GM19035 (cell line): Measurements from ENCODE around the gene APOLD1.
A peak's percentile ranks its signal among the peaks of the same experiment; 100 is the strongest.
"Not testable (repeated sequence)": the region's sequence is repeated elsewhere in the genome, so short reads cannot be mapped to it uniquely, and the experiment has no call there.

Source experiments
- ATAC-seq: cut with Tn5 transposase; IDR thresholded peaks from one replicate; pipeline ENCODE4 v1.9.1; 2021; ENCODE audit not compliant: unreplicated experiment

APOLD1 gene

GRCh38 chr12:12786351-12786705 lies 869 bp downstream of the APOLD1 start:
- ATAC-seq = peak; percentile 3

GRCh38 chr12:12786706-12787601 lies 1.5 kb downstream of the APOLD1 start:
- peak; percentile 85 for ATAC-seq

DNA sequence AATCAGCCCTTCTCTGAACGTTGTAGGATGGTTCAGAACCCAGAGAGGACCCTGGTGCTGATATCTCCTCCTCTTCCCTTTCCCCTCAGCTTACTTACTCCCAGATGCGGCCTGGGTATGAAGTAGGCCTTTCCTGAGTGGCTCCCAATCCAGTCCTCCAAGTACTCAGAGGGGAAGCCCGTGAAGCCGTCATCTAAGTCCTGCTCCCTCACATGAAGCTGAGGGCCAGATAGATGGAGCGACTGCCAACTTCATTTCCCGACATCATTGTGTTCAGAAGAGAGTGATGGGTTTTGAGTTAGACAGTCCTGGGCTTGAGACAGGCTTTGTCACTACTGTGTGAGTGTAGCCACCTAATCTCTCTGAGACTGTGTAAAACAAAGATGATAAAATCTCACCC lies 2.7 kb downstream of the APOLD1 start:
- ATAC-seq = no peak

DNA sequence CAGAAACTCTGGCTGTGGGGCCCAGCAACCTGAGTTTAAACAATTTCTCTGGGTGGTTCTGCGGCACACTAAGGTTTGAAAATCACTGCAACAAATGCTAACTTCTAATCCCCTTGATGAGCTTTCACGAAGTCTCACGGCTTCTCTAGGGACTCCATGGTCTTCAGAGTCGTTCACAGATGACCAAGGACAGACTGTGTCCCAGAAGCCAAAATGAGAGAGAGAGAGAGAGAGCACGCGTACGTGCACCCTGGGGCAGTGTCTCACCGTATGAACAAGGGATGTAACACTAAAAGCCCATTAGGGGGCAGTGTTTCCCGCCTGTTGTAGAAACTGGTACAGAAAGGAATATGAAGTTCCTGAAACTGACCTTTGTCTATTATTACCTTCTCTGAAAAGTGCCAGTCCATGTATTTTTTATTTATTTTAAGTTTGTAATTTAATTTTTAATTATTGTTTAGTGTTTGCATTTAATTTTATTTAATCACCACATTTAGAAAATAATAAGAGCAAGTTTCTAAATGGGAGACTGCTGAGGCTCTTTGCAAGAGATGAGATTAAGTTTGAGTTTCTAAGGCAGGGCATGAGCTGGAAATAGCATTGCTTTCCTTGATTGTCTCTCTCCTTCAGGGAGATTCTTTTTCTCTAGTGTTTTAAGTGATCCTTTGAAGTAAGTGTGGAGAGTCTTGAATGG lies 3.4 kb downstream of the APOLD1 start:
- peak; percentile 50 for ATAC-seq

DNA sequence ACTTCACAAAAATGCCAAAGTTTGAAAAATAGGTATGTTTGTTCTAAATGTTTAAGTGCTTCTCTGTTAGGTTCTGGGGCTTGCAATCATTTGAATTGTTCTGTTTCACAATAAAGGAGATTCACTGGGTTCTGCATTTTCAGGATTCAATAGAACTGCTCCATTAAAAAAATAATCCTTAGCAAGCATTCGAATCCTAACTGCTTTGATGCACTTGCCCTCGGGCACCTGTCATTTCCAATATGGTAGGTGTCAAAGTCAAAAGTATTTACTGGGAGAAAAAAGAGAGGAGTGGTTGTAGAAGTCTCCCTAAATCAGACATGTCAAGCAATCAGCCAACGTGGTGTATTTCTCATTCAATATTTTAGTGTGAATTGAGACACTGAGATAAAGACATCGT lies 5.5 kb downstream of the APOLD1 start:
- ATAC-seq = no peak

DNA sequence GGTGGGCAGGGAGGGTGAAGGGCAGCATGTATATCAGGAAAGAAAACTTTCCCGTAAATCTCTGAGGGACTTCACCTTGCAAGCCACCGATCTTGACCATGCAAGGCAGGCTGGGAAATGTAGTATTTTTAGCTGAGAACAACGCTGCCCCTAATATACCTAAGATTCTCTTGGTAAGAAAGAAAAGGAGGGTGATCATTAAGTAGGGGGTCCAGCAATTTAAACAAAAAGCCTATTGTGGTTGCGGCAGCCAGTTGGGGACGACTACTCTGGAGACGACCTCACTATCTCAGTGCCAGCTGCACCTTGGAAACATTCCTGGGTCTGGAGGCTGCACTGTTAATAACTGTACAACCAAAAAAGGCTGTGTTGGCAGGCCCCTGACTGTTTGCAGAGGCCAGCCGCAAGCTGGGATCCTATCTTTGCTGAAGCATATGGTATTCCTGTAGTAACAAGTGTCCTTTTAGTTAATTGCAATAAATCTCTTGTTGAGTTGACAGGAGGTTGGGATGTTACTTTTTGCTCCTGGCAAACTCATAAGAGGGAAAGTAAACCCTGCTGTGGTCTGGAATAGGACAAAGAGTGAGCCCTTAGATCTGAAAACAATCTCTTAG lies 6.4 kb downstream of the APOLD1 start:
- no peak for ATAC-seq

DNA sequence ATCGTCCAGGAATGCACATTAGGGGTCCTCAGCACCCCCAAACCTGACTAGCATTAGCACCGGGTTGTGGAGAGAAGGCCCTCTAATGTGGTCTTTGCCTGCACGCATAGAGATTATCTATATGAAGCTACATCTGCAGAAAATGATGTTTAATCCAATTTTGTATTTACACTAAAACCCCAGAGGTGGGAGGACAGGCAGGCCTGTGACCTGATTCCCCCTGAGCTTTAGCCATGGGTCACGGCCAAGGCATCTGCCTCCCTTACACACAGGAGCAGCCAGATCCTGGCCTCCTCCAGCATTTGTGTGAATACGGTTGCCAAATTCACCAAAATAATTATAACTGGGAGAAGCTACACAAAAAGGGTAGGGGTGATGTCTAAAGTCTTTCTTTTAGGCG lies 7.0 kb downstream of the APOLD1 start:
- ATAC-seq = no peak

GRCh38 chr12:12794686-12795085 lies 9.2 kb downstream of the APOLD1 start:
- ATAC-seq = no peak

GRCh38 chr12:12796171-12796570 lies 10.7 kb downstream of the APOLD1 start:
- ATAC-seq = no peak

DNA sequence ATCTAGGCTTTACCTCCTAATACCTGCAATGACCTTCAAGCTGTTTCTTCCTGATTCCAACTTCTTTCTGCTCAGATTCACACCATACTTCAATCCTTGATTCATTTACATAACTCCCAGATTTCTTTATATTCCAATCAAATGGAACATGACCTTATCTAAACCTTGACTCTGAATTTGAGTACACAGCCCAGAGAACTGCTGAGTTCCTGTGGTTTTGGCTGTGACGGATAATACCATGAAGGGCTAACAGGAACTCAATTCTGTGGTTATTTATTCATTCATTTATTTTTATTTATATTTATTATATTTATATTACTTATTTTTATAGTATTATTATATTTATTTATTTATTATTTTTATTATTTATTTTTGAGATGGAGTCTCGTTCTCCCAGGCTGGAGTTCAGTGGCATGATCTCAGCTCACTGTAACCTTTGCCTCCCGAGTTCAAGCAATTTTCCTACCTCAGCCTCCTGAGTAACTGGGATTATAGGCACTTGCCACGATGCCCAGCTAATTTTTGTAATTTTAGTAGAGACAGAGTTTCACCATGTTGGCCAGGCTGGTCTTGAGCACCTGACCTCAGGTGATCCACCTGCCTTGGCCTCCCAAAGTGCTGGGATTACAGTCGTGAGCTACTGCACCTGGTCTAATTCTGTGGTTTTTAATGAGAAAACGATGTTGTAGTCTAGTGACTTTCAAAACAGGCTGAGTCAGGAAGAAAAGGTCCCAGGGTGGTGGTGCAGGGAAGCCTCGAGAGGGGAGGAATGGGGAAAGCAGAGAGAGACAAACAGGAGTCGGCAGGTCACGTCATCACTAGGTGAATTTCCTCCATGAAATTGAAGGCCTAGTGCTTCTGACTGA lies 11.7 kb downstream of the APOLD1 start:
- ATAC-seq = no peak

- ATAC-seq = no peak
Observed at GRCh38 chr12:12797794-12798152, 12.3 kb downstream of the APOLD1 start.

DNA sequence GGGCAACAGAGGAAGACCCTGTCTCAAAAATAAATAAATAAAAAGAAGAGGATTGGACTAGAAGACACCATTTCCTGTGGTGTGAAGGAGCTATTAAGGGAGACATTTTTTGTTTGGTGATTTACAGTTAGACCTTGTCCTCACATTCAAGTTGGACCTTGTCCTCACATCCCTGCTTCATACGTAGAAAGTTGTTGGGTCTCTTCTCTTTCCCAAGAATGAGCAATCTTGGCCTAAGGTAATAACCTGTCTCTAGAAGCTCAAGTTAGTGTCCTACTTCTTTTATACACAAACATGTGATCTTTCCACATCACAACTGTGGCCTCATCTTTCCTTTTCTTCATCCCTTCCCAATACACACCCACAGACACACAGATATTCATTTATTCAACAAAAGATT lies 13.0 kb downstream of the APOLD1 start:
- no peak for ATAC-seq

DNA sequence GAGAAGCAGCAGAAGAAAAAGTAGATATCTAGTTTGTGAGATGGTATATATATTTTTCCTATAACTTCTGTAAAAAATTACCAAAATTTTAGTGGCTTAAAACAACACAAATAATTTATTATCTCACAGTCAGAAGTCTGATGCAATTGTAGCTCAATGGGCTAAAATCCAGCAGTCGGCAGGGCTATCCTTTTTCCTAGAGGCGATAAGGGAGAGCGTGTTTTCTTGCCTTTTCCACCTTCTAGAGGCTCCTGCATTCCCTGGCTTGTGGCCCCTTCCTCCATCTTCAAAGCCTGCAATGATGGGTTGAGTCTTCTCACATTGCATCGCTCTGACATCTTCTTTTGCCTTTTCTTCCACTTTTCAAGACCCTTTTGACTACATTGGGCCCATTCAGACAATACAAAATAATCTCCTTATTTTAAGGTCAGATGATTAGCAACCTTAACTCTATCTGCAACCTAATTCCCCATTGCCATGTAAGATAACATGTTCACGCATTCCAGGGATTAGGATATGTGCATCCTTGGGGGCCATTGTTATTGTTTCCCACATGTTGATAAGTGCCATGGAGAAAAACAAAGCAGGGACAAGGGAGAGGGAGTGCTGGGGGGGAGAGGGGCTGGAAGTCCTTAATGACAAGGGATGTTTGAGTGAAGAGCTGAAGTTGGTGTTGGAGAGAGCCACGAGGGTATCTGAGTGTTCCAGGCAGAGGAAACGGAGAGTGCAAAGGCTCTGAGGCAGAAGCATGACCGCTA lies 13.9 kb downstream of the APOLD1 start:
- no peak for ATAC-seq

DNA sequence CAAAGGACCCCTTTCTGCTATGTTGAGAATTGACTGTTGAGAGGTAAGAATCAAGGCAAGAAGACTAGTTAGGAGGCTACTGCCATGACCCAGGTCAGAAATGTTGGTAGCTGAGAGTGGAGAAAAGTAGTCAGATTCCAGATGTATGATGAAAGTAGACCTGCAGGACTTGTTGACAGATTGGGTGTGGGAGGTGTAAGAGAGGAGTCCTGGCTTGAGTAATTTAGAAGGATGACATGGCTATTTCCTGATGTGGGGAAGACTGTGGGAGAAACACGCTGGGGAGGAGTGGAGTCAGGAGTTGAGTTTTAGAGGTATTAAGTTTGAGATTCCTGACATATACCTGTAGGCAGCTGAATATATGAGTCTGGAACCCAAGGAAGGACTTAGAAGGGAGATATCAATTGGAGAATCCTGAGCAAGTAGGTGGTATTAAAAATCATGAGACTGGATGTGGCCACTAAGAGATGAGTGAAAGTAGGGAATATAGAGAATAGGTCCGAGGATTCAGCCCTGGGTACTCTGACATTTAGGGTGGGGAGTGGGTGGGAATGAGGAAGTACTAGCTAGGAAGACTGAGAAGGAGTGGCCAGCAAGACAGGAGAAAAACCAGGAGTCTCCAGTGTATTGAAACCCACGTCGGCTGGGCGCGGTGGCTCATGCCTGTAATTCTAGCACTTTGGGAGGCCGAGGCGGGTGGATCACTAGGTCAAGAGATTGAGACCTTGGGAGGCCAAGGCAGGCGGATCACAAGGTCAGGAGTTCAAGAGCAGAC lies 15.1 kb downstream of the APOLD1 start:
- no peak for ATAC-seq

DNA sequence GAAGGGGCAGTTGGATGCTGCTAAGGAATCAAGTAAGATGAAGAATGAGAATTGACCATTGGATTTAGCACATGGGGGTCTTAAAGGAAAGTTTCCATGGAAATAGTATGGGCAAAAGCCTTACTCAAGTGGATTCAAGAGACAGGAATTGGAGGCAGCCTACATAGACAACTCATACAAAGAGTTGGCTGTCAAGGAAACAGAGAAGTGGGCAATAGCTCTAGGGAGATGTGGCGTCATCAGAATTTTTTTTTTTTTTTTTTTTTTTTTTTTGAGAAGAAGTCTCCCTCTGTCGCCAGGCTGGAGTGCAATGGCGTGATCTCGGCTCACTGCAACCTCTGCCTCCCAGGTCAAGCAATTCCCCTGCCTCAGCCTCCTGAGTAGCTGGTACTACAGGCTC lies 16.2 kb downstream of the APOLD1 start:
- ATAC-seq = not testable (repeated sequence)

- ATAC-seq = peak; percentile 69
Observed at GRCh38 chr12:12803186-12803585, 17.7 kb downstream of the APOLD1 start.

DNA sequence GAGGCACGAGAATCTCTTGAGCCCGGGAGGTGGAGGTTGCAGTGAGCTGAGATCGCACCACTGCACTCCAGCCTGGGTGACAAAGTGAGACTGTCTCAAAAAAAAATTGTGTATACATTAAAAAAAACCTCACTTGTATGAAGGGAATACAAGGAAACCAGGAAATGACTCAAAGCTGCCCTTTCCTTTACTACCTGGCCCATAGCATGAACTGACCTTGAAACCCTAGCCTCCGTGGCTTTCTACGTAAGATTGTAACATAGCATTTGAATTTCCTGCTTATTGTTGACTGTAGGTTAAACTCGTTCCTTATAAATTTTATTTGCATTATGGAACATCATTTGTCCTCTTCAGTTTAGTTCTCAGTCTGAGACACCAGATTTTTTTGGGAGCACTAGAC lies 18.6 kb downstream of the APOLD1 start:
- no peak for ATAC-seq

- ATAC-seq = no peak
Observed at GRCh38 chr12:12804432-12804886, 19.0 kb downstream of the APOLD1 start.

DNA sequence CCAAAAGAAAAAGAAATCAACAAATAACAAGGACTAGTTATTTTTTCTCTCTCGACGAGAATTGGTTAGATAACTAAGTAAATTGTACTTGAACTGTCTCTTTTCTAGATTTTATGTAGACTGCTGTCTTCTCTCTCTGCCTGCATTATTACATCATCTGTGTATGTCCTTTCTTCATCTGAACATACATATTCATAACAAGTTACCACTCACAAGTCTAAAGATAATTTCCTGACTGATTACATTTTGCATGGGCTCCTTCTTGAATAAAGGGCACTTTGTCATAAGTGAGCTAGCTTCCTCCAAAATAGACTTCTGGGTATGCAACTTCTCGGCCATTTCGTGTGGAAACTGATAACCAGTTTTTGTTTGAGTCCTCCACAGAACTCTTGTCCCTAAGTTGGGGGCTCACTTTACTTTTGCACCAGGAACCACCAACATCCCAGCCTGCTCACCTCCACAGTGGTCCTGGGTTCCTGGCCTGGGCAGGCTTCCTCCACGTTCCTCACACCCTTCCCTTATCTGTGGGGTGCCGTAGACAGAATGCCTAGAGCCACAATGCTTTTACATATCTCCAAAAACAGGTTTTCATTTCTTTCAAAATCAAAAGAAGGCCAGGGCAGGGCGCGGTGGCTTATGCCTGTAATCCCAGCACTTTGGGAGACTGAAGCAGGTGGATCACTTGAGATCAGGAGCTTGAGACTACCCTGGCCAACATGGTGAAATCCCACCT lies 21.5 kb downstream of the APOLD1 start:
- no peak for ATAC-seq
